GM23248 (cell line): ENCODE results near the gene ZKSCAN5.

Source experiments
- EZH2 ChIP-seq: fragments of 200-600 bp; sonication (generic); IDR thresholded peaks from 2 replicates; pipeline ENCODE4 v1.6.1; 2018; ENCODE audit warnings: antibody characterized with exemption, mild to moderate bottlenecking; ENCODE audit not compliant: insufficient read depth, poor library complexity, severe bottlenecking
- EZH2phosphoT487 ChIP-seq: fragments of 200-600 bp; sonication (generic); IDR thresholded peaks from 2 replicates; pipeline ENCODE4 v1.6.1; 2018; ENCODE audit warnings: antibody characterized with exemption, moderate library complexity, mild to moderate bottlenecking, low read depth; ENCODE audit not compliant: insufficient read depth

DNA sequence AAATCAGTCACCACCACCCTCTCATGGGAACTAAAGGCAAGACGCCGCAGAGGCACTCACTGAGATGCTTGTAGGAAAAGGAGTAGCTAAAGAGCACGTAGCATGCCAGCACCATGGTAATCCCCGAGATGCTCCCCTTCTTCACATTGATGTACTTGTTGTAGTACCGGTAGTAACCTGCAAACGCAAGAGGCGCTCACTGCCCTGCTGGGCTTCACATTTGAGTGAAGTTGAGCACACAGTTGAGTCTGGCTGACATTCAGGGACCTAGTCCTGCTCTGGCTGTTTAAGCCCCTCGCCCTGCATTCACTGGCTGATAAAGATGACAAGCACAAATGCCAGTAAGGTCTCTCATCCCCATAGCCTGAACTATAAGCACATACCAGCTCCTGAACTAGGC, 45.4 kb upstream of the ZKSCAN5 start:
- no peak for TF ChIP-seq EZH2
- TF ChIP-seq EZH2phosphoT487, result no peak
